ENCODE results near the gene GPR161.
"Not testable (repeated sequence)": the region's sequence is repeated elsewhere in the genome, so short reads cannot be mapped to it uniquely, and the experiment has no call there.

GPR161 gene

GRCh38 chr1:168136709-168137514, at the start of gene GPR161:
GPR161 (minus strand) TSS chr1:168136930; CDS start chr1:168104850, 32,080 bp downstream.
- peak; percentile 22 to 23 for DNase-seq (ENCODE audit: low read depth in 2 of 2)

GRCh38 chr1:168181063-168181720, 44.5 kb upstream of the GPR161 start:
- not testable (repeated sequence) for DNase-seq (ENCODE audit: low read depth in 2 of 2)

GRCh38 chr1:168180148-168180524, 43.4 kb upstream of the GPR161 start:
- no peak for DNase-seq (ENCODE audit: low read depth in 2 of 2)

GRCh38 chr1:168179438-168180147, 42.9 kb upstream of the GPR161 start:
- no peak for DNase-seq (ENCODE audit: low read depth in 2 of 2)

- DNase-seq (ENCODE audit: low read depth in 2 of 2): peak; percentile 98 to 99
Measured at GRCh38 chr1:168178638-168179437, 42.1 kb upstream of the GPR161 start, which contains the start of gene TIPRL. TIPRL (plus strand) TSS chr1:168178962; CDS start chr1:168179078, 116 bp downstream.

GRCh38 chr1:168178227-168178637, 41.5 kb upstream of the GPR161 start:
- no peak for DNase-seq (ENCODE audit: low read depth in 2 of 2)

- no peak for DNase-seq (ENCODE audit: low read depth in 2 of 2)
Measured at GRCh38 chr1:168172250-168172915, 35.7 kb upstream of the GPR161 start.

- no peak for DNase-seq (ENCODE audit: low read depth in 2 of 2)
Measured at GRCh38 chr1:168170564-168171508, 34.1 kb upstream of the GPR161 start.

- no peak for DNase-seq (ENCODE audit: low read depth in 2 of 2)
Measured at GRCh38 chr1:168167806-168168205, 31.1 kb upstream of the GPR161 start.

GRCh38 chr1:168164771-168165170, 28.0 kb upstream of the GPR161 start:
- no peak for DNase-seq (ENCODE audit: low read depth in 2 of 2)

GRCh38 chr1:168163670-168164069, 26.9 kb upstream of the GPR161 start:
- no peak for DNase-seq (ENCODE audit: low read depth in 2 of 2)

- DNase-seq (ENCODE audit: low read depth in 2 of 2): no peak
Measured at GRCh38 chr1:168161459-168161858, 24.7 kb upstream of the GPR161 start.

- no peak for DNase-seq (ENCODE audit: low read depth in 2 of 2)
Measured at GRCh38 chr1:168159979-168160378, 23.2 kb upstream of the GPR161 start.

- DNase-seq (ENCODE audit: low read depth in 2 of 2): no peak
Measured at GRCh38 chr1:168159251-168159650, 22.5 kb upstream of the GPR161 start.

GRCh38 chr1:168157638-168158037, 20.9 kb upstream of the GPR161 start:
- no peak for DNase-seq (ENCODE audit: low read depth in 2 of 2)

- no peak for DNase-seq (ENCODE audit: low read depth in 2 of 2)
Measured at GRCh38 chr1:168155910-168156309, 19.2 kb upstream of the GPR161 start.

- DNase-seq (ENCODE audit: low read depth in 2 of 2): not testable (repeated sequence)
Measured at GRCh38 chr1:168154707-168155106, 18.0 kb upstream of the GPR161 start.

GRCh38 chr1:168151935-168152334, 15.2 kb upstream of the GPR161 start:
- DNase-seq (ENCODE audit: low read depth in 2 of 2): no peak

- DNase-seq (ENCODE audit: low read depth in 2 of 2): no peak
Measured at GRCh38 chr1:168150283-168150682, 13.6 kb upstream of the GPR161 start.

- no peak for DNase-seq (ENCODE audit: low read depth in 2 of 2)
Measured at GRCh38 chr1:168148916-168149315, 12.2 kb upstream of the GPR161 start.
